Chondrocyte (in vitro differentiated cells): ENCODE results near the gene MTUS2. TPM values are rescaled to one million over a fixed set of nuclear protein-coding genes. Genes with fewer than 3 reads are reported as not detected.

Experiments
- DNase-seq: peaks from one replicate; pipeline ENCODE4 v3.0.0; 2021; ENCODE audit warnings: mixed read lengths, low spot score
- H3K27ac Mint-ChIP-seq: one replicate; pipeline ENCODE4 v1.8.0; 2021; ENCODE audit warnings: mild to moderate bottlenecking, moderate library complexity, mixed read lengths; ENCODE audit not compliant: unreplicated experiment
- H3K27me3 Mint-ChIP-seq: 2 replicates; pipeline ENCODE4 v1.8.0; 2021; ENCODE audit warnings: low read depth, mixed read lengths
- H3K36me3 Mint-ChIP-seq: 2 replicates; pipeline ENCODE4 v1.8.0; 2021; ENCODE audit warnings: low read depth, mixed read lengths
- H3K4me1 Mint-ChIP-seq: 2 replicates; pipeline ENCODE4 v1.8.0; 2021; ENCODE audit warnings: low read depth, mild to moderate bottlenecking, mixed read lengths
- H3K4me3 Mint-ChIP-seq: one replicate; pipeline ENCODE4 v1.8.0; 2021; ENCODE audit warnings: mild to moderate bottlenecking, moderate library complexity, mixed read lengths; ENCODE audit not compliant: unreplicated experiment
- H3K9me3 Mint-ChIP-seq: 2 replicates; pipeline ENCODE4 v1.8.0; 2021; ENCODE audit warnings: low read depth, mixed read lengths
- CTCF ChIP-seq: fragments of 200-600 bp; sonication (generic); IDR thresholded peaks from 2 replicates; pipeline ENCODE4 v1.5.0; 2021; ENCODE audit warnings: antibody characterized with exemption, mild to moderate bottlenecking, moderate library complexity
- total RNA-seq: library from RNA; stranded (reverse); gene quantifications from 3 replicates; pipeline ENCODE4 v1.2.1, GENCODE V29; 2021

MTUS2 gene
- total RNA-seq, 1 donor from 2014 or later = 1.2 TPM

DNA sequence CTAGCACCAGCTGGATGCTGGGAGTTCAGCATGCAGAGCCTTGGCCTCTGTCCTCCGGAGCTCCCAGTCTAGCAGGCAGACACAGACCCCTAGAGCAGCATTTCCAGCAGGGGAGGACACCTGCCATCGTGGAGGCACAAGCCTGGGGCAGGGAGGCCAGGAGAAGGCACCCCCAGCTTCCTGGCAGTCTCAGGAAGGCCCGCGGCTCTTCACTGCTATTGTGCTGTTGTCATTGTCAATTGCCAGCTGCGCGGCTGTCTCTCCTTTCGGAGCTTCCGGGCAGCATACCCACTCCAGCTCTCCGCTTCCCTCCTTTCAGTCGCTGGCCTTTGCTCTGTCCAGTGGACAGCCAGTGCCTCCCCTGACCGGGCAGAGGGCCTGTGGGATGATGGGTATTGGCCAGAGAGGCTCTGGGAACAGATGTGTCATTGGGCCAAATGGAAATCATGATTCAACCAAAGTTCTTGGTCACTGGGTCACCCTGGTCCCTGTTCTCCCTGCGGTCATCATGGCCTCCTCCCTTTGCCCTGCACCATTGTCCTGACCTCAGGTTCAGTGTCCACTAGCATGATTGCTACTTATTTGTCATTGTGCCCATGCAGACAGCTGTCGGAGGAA, 682.4 kb downstream of the MTUS2 start:
- Mint-ChIP-seq H3K36me3 (no peaks in the 10 kb centered on the region), H3K4me3 (peak overlapping the region; percentile 50), H3K27ac (no peak overlapping the region), H3K27me3 (peaks cover 5% of the 10 kb centered on the region), H3K9me3 (no peaks in the 10 kb centered on the region), H3K4me1 (peaks cover 17% of the 10 kb centered on the region)
- TF ChIP-seq CTCF = no peak
- no peak for DNase-seq

- Mint-ChIP-seq H3K36me3 (no peaks in the 10 kb centered on the region), H3K27ac (no peak overlapping the region), H3K4me3 (peak overlapping the region; percentile 50), H3K4me1 (peaks cover 12% of the 10 kb centered on the region), H3K27me3 (peaks cover 5% of the 10 kb centered on the region), H3K9me3 (no peaks in the 10 kb centered on the region)
- no peak for TF ChIP-seq CTCF
- peak; percentile 83 for DNase-seq
Measured at GRCh38 chr13:29503041-29503837, 683.1 kb downstream of the MTUS2 start.

GRCh38 chr13:29504691-29505090, 684.6 kb downstream of the MTUS2 start:
- TF ChIP-seq CTCF = no peak
- no peak overlapping the region for H3K4me3 Mint-ChIP-seq
- no peak for DNase-seq
- H3K27me3 Mint-ChIP-seq = peaks cover 5% of the 10 kb centered on the region
- no peak overlapping the region for H3K27ac Mint-ChIP-seq
- peaks cover 21% of the 10 kb centered on the region for H3K4me1 Mint-ChIP-seq
- H3K36me3 Mint-ChIP-seq = no peaks in the 10 kb centered on the region
- H3K9me3 Mint-ChIP-seq = no peaks in the 10 kb centered on the region

- no peak overlapping the region for H3K27ac Mint-ChIP-seq
- DNase-seq = no peak
- H3K9me3 Mint-ChIP-seq = no peaks in the 10 kb centered on the region
- peaks cover 25% of the 10 kb centered on the region for H3K4me1 Mint-ChIP-seq
- H3K27me3 Mint-ChIP-seq = peaks cover 5% of the 10 kb centered on the region
- H3K4me3 Mint-ChIP-seq = no peak overlapping the region
- no peak for TF ChIP-seq CTCF
- H3K36me3 Mint-ChIP-seq = peaks cover 4% of the 10 kb centered on the region
Measured at GRCh38 chr13:29505511-29505910, 685.4 kb downstream of the MTUS2 start.

DNA sequence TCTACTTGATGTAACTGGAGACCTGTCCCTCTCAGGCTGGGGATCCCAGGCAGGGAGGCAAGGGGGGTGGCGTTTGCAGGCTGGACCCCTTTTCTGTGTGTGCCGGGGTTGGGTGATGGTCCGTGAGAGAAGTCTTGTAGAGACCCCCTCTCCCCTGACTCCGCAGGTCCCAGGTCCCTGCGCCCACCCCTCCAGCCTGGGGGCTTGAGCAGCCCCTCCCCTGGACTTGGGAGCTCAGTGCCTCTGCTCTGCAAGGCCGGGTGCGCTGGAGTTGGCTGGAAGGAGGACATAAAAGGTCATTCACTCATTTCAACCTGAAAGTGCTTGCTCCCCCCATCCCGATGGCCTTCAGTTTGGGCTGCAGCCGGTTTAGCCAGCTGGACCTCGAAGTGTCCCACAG, 685.8 kb downstream of the MTUS2 start:
- Mint-ChIP-seq H3K36me3 (peaks cover 4% of the 10 kb centered on the region), H3K4me3 (no peak overlapping the region), H3K9me3 (no peaks in the 10 kb centered on the region), H3K27ac (no peak overlapping the region), H3K4me1 (peaks cover 25% of the 10 kb centered on the region), H3K27me3 (peaks cover 5% of the 10 kb centered on the region)
- TF ChIP-seq CTCF = no peak
- no peak for DNase-seq
